ENCODE data around the gene TSHZ1. TPM values are rescaled to one million over a fixed set of nuclear protein-coding genes. Genes with fewer than 3 reads are reported as not detected.

Gene TSHZ1
- total and polyA plus RNA-seq, 2 of the 8 experiments (the other 6 are each of a cell fraction or from before 2014, with no cell fraction given) = 0.03 to 0.32 TPM

DNA sequence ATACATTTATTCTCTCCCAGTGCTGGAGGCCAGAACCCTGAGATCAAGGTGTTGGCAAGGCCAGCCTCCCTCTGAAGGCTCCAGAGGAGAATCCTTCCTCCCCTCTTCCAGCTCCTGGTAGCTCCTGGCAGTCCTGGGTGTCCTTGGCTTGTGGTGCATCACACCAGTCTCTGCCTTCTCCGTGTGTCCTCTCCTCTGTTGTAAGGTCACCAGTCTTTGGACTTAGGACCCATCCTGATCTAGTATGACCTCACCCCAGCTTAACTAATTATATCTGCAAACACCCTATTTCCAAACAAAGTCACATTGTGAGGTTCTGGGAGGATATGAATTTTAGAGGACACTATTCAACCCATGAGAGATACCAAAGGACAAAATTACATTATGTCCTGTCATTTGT, 31.1 kb downstream of the TSHZ1 start:
- Histone ChIP-seq H3K4ac (replicated peaks; ENCODE audit: insufficient read length, low read depth, low read length) (no peak overlapping the region), H3K4me2 (ENCODE audit: insufficient read depth in 1 of 2, low read depth in 2 of 2, low read length in 2 of 2) (no peak overlapping the region), H3K4me3 (ENCODE audit: extremely low read depth in 1 of 4, insufficient read depth in 2 of 4, low read depth in 3 of 4, low read length in 4 of 4) (no peak overlapping the region), H2BK12ac (ENCODE audit: low read depth, low read length) (no peak overlapping the region), H4K8ac (ENCODE audit: extremely low read depth, insufficient read depth, low read length) (no peak overlapping the region), H3K56ac (replicated peaks; ENCODE audit: insufficient read length, low read depth, low read length) (no peak overlapping the region), H3K18ac (ENCODE audit: extremely low read depth, low read length) (no peak overlapping the region), H3K23ac (ENCODE audit: insufficient read length) (no peak overlapping the region), H3K9ac (replicated peaks in 1 of 4; ENCODE audit: extremely low read depth in 1 of 4, low read depth in 3 of 4, low read length in 3 of 4) (no peak overlapping the region), H2BK120ac (replicated peaks; ENCODE audit: low read depth, low read length) (no peak overlapping the region), H2BK20ac (ENCODE audit: low read length) (no peak overlapping the region), H3K27ac (ENCODE audit: low read depth, low read length) (no peak overlapping the region), H2AFZ (ENCODE audit: low read length) (no peak overlapping the region), H2BK15ac (ENCODE audit: low read length) (no peak overlapping the region), H4K20me1 (replicated peaks in 1 of 2; ENCODE audit: control insufficient read depth in 1 of 2, insufficient read depth in 2 of 2, low read length in 2 of 2) (no peaks in the 10 kb centered on the region), H3K79me1 (ENCODE audit: low read depth, low read length) (no peaks in the 10 kb centered on the region), H3K4me1 (replicated peaks in 1 of 4; ENCODE audit: control insufficient read depth in 3 of 4, insufficient read depth in 4 of 4, low read length in 3 of 4) (no peaks in the 10 kb centered on the region; a peak in 1 of 7 replicates), H3K9me3 (ENCODE audit: insufficient read depth in 2 of 2, low read depth in 1 of 2, low read length in 1 of 2) (no peaks in the 10 kb centered on the region), H3K14ac (ENCODE audit: insufficient read length) (no peak overlapping the region), H3K23me2 (ENCODE audit: low read depth, low read length) (no peaks in the 10 kb centered on the region), H3K79me2 (ENCODE audit: control insufficient read depth in 1 of 2, insufficient read depth in 2 of 2, low read length in 2 of 2) (no peaks in the 10 kb centered on the region), H3K27me3 (replicated peaks in 1 of 4; ENCODE audit: control insufficient read depth in 3 of 4, extremely low read depth in 1 of 4, insufficient read depth in 3 of 4, low read length in 3 of 4) (no peaks in the 10 kb centered on the region), H2AK5ac (ENCODE audit: low read depth, low read length) (no peak overlapping the region), H4K5ac (ENCODE audit: insufficient read length, low read depth, low read length) (no peak overlapping the region), H2BK5ac (ENCODE audit: low read depth, low read length) (no peak overlapping the region), H3K36me3 (ENCODE audit: control insufficient read depth in 2 of 4, insufficient read depth in 4 of 4, low read length in 3 of 4) (no peaks in the 10 kb centered on the region), H4K91ac (replicated peaks; ENCODE audit: insufficient read length, low read length) (no peak overlapping the region)
- CTCF ChIA-PET (ENCODE audit: partially characterized antibody) = interaction anchor here (1.0 to 4.6 kb wide), 2 partner anchors 10 to 13 kb away, joined by 3 to 17 read pairs; no protein-coding TSS in a partner anchor
- WGBS, 2 experiments (ENCODE audit: extremely low coverage in 1 of 2, insufficient coverage in 1 of 2, insufficient read length in 1 of 2, insufficient replicate concordance in 2 of 2, low coverage in 1 of 2, low lambda C conversion rate in 2 of 2, missing lambda C conversion rate in 1 of 2) = 100% methylated on average over 1 of the region's 1 CpG; no CpG with 5 or more reads in 1 of the 2 experiments
- FAIRE-seq (no peak), DNase-seq (ENCODE audit: low read depth in 1 of 2, low spot score in 2 of 2) (no peak)
- POLR2A ChIA-PET (ENCODE audit: partially characterized antibody) = no interaction called here
- TF ChIP-seq CBX8 (IDR thresholded peaks at IDR 0.05; ENCODE audit: borderline replicate concordance, low read depth, low read length) = no peak
- TF ChIP-seq MAX (IDR thresholded peaks at IDR 0.05) = no peak
- TF ChIP-seq TBP (IDR thresholded peaks at IDR 0.05; ENCODE audit: low read depth, low read length) = no peak
- TF ChIP-seq GABPA (IDR thresholded peaks at IDR 0.05; ENCODE audit: borderline replicate concordance, insufficient read depth, low read length) = no peak
- no peak for TF ChIP-seq CEBPB (IDR thresholded peaks at IDR 0.05; ENCODE audit: low read depth, low read length)
- no peak for TF ChIP-seq TEAD4 (IDR thresholded peaks at IDR 0.05; ENCODE audit: low read depth, low read length)
- no peak for TF ChIP-seq RFX5 (IDR thresholded peaks at IDR 0.05; ENCODE audit: borderline replicate concordance, low read depth, low read length)
- TF ChIP-seq, protein P1, sequence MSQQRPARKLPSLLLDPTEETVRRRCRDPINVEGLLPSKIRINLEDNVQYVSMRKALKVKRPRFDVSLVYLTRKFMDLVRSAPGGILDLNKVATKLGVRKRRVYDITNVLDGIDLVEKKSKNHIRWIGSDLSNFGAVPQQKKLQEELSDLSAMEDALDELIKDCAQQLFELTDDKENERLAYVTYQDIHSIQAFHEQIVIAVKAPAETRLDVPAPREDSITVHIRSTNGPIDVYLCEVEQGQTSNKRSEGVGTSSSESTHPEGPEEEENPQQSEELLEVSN (IDR thresholded peaks at IDR 0.05) = no peak
- TF ChIP-seq PHF8 (conservative IDR thresholded peaks at IDR 0.05; ENCODE audit: low read depth, low read length) = no peak
- no peak for TF ChIP-seq CTCF (IDR thresholded peaks at IDR 0.05; ENCODE audit: control extremely low read depth in 1 of 3, insufficient read depth in 1 of 3, low read depth in 1 of 3, low read length in 3 of 3)
- TF ChIP-seq TAF7 (optimal IDR thresholded peaks at IDR 0.05; ENCODE audit: borderline replicate concordance, low read depth, low read length) = no peak
